ENCODE results near the gene C10orf90.

Gene C10orf90

GRCh38 chr10:126686719-126687118 lies 16.2 kb upstream of the C10orf90 start:
- TF ChIP-seq CTCF (IDR thresholded peaks at IDR 0.05; ENCODE audit: low read depth, low read length): no peak
- no peak for DNase-seq (ENCODE audit: extremely low read depth, low read depth)

- no peak for DNase-seq (ENCODE audit: extremely low read depth, low read depth)
- TF ChIP-seq CTCF (IDR thresholded peaks at IDR 0.05; ENCODE audit: low read depth, low read length): no peak
Measured at GRCh38 chr10:126686268-126686667, 15.8 kb upstream of the C10orf90 start.

GRCh38 chr10:126685756-126686155 lies 15.3 kb upstream of the C10orf90 start:
- TF ChIP-seq CTCF (IDR thresholded peaks at IDR 0.05; ENCODE audit: low read depth, low read length): no peak

GRCh38 chr10:126684171-126684745 lies 13.8 kb upstream of the C10orf90 start:
- DNase-seq (ENCODE audit: extremely low read depth, low read depth): no peak
- TF ChIP-seq CTCF (IDR thresholded peaks at IDR 0.05; ENCODE audit: low read depth, low read length): no peak

More at GRCh38 chr10:126685756-126686155, 15.3 kb upstream of the C10orf90 start:
- no peak for DNase-seq (ENCODE audit: extremely low read depth, low read depth)

GRCh38 chr10:126683466-126683865 lies 13.0 kb upstream of the C10orf90 start:
- no peak for DNase-seq (ENCODE audit: extremely low read depth, low read depth)
- TF ChIP-seq CTCF (IDR thresholded peaks at IDR 0.05; ENCODE audit: low read depth, low read length): no peak

- no peak for TF ChIP-seq CTCF (IDR thresholded peaks at IDR 0.05; ENCODE audit: low read depth, low read length)
- no peak for DNase-seq (ENCODE audit: extremely low read depth, low read depth)
Measured at GRCh38 chr10:126675656-126676438, 5.4 kb upstream of the C10orf90 start.

- no peak for DNase-seq (ENCODE audit: extremely low read depth, low read depth)
- TF ChIP-seq CTCF (IDR thresholded peaks at IDR 0.05; ENCODE audit: low read depth, low read length): no peak
Measured at GRCh38 chr10:126674741-126675515, 4.4 kb upstream of the C10orf90 start.
